ENCODE results near the gene POU6F2.

POU6F2 gene

GRCh38 chr7:39432807-39433416 is 455.2 kb downstream of the POU6F2 start:
- no peak for DNase-seq (ENCODE audit: low read depth in 2 of 2)

DNA sequence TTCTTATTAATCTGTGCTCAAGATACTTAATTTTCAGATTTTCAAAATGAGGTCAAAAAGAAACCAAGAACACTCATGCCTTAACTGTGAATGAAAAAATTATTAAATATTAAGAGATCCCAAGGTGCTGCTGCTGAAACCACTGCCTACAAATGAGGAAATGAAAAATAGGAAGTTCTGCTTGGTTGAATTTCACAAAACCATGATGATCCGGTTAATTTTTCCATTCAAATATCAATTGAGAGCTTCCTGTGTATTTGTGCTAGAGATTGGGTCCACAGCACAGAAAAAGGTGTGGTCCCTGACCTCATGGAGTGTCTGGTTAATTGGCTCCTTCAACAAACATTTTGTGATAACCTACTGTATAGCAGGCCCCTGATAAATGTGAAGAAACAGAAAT is 455.8 kb downstream of the POU6F2 start:
- no peak for DNase-seq (ENCODE audit: low read depth in 2 of 2)

- no peak for DNase-seq (ENCODE audit: low read depth in 2 of 2)
These were observed 456.3 kb downstream of the POU6F2 start for GRCh38 chr7:39434012-39434411.

GRCh38 chr7:39446546-39446945 is 468.8 kb downstream of the POU6F2 start:
- DNase-seq (ENCODE audit: low read depth in 2 of 2): no peak

DNA sequence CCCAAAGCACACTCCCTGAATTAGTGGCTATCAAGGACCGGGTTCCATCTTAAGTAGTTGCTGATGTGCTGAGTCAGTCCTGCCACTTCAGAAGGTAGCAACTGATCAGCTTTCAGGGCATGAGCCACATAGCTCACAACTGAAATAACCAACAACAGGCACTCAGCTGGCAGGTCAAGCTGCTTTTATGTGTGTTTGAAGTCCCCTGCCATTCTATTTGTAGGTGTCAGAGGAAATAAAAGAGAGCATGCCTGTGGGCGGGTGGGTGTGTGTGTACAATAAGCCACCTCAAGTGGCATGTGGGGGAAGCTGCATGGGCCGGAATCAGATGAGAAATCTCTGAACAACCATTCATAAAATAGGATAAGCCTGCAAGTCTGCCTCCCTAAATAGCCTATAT is 474.2 kb downstream of the POU6F2 start:
- no peak for DNase-seq (ENCODE audit: low read depth in 2 of 2)

GRCh38 chr7:39453743-39454355 is 476.1 kb downstream of the POU6F2 start:
- no peak for DNase-seq (ENCODE audit: low read depth in 2 of 2)

- DNase-seq (ENCODE audit: low read depth in 2 of 2): no peak
These were observed 480.5 kb downstream of the POU6F2 start for GRCh38 chr7:39458061-39458745.

DNA sequence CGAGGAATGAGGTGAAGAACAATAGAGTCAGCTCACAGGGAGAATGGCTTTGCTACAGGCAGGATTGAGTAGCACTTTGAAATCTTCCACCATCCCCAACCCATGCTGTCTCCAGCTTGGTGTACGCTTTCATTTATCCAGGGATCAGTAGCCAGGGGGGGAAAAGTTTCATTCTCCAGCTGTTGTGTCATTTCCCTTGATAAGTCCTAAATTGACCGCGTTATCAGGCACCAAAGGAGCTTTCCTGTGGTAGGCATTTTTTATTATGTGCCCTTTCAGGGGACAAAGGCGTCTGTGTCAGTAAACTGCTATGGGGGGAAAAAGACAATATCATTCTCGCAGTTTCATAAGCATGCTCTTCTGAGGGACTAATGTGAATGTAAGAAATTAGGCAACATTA is 481.9 kb downstream of the POU6F2 start:
- DNase-seq (ENCODE audit: low read depth in 2 of 2): no peak

DNA sequence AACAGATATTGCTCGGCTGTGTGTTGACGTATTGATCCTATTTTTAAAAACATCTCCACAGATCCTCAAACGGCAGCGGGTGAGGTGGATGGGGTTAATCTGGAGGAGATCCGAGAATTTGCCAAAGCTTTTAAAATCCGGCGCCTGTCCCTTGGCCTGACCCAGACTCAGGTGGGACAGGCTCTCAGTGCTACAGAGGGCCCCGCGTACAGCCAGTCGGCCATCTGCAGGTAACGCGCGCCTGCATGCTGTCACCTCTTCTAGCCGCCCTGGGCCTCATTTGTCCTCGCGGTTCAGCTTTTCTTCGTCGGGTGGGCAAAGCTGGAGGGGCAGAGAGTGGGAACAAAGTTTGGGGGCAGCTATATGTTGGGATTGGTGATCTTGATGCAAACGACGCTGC is 482.8 kb downstream of the POU6F2 start:
- DNase-seq (ENCODE audit: low read depth in 2 of 2): no peak

GRCh38 chr7:39461263-39461820 is 483.6 kb downstream of the POU6F2 start:
- DNase-seq (ENCODE audit: low read depth in 2 of 2): no peak

- no peak for DNase-seq (ENCODE audit: low read depth in 2 of 2)
These were observed 485.5 kb downstream of the POU6F2 start for GRCh38 chr7:39463252-39463651.

GRCh38 chr7:39464350-39465054 is 486.8 kb downstream of the POU6F2 start:
- DNase-seq (ENCODE audit: low read depth in 2 of 2): no peak

GRCh38 chr7:39465055-39465929 is 487.6 kb downstream of the POU6F2 start:
- no peak for DNase-seq (ENCODE audit: low read depth in 2 of 2)

DNA sequence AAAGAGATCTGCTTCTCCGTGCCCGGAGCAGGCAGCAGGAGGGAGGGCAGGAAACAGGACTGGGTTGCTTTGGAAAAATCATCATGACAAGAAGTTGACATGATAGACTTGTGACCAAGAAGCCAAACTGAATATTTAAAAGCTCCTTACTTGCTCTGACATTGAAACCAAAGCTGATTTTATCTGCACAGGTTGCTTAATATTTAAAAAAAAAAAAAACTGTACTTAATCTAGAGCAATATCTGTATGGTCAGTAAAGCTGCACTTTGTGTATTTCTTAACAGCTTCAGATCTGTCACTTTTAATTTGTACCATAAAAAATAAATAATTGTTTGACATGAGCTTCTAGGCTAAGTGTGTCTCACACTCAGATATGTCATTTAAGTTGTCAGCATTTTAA is 490.6 kb downstream of the POU6F2 start:
- no peak for DNase-seq (ENCODE audit: low read depth in 2 of 2)

- DNase-seq (ENCODE audit: low read depth in 2 of 2): no peak
These were observed 491.2 kb downstream of the POU6F2 start for GRCh38 chr7:39468808-39469374.

- DNase-seq (ENCODE audit: low read depth in 2 of 2): no peak
These were observed 503.2 kb downstream of the POU6F2 start for GRCh38 chr7:39480901-39481300.

- DNase-seq (ENCODE audit: low read depth in 2 of 2): no peak
These were observed 511.0 kb downstream of the POU6F2 start for GRCh38 chr7:39488467-39489393.

GRCh38 chr7:39490296-39490695 is 512.6 kb downstream of the POU6F2 start:
- DNase-seq (ENCODE audit: low read depth in 2 of 2): no peak

DNA sequence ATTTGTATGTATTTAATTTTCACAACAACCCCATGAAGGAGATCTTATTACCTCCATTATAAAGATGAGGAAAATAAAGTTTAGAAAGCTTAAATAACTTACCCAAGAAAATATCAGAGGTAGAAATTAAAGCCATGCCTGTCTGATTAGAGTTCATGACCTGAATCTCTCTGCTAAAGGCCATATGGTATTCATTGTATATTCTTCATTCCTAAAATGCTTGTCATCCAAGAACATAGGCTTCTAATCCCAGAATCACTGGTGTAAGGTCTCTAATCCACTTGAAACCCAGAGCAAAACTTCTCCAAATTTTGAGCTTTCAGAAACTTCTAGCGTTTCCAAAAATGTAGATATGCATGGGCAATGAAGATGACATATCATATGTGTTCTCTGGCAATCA is 516.2 kb downstream of the POU6F2 start:
- no peak for DNase-seq (ENCODE audit: low read depth in 2 of 2)

DNA sequence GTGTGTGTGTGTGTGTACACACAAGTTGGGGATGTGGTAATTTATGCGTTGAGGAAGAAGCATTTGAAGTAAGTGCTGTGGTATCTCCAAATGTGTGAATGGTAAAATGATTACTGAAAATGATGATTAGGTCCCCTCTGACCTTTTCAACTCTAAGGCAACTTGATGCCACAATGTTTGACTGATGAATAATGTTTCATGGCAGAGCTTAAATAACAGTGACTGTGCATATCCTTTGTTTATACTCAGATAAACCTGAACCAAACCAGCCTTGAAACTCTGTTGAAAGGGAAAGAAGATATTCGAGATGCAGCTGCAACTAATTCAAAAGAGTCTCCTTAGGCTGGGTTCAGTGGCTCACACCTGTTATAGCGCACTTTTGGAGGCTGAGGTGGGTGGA is 523.6 kb downstream of the POU6F2 start:
- DNase-seq (ENCODE audit: low read depth in 2 of 2): no peak

All from stimulated activated CD8-positive, alpha-beta memory T cell treated with anti-CD3 and anti-CD28 coated beads, Interleukin-15, amount 100 ng/mL, for 4 hours (primary cell).